Lower lobe of right lung (tissue), 2 donors: ENCODE data around the gene DAB2IP. TPM values are rescaled to one million over a fixed set of nuclear protein-coding genes. Genes with fewer than 3 reads are reported as not detected.

ENCODE experiments used
- ATAC-seq, 2 donors: fragments of 200-7000 bp; cut with Tn5 transposase; one replicate each; pipeline ENCODE4 v1.9.1; 2020 to 2022; ENCODE audit warnings: mild to moderate bottlenecking in 2 of 2, moderate library complexity in 2 of 2
- DNase-seq: peaks from one replicate; pipeline ENCODE4 v3.0.0-alpha.2; 2020
- H3K27ac ChIP-seq: fragments of 200-600 bp; one replicate; pipeline ENCODE4 v1.8.0; 2022
- H3K27me3 ChIP-seq: fragments of 200-600 bp; one replicate; pipeline ENCODE4 v1.8.0; 2022; ENCODE audit warnings: low read depth
- H3K36me3 ChIP-seq: fragments of 200-600 bp; one replicate; pipeline ENCODE4 v1.8.0; 2022; ENCODE audit warnings: mild to moderate bottlenecking
- H3K4me1 ChIP-seq: fragments of 200-600 bp; one replicate; pipeline ENCODE4 v1.8.0; 2022
- H3K4me3 ChIP-seq: fragments of 200-600 bp; one replicate; pipeline ENCODE4 v1.8.0; 2022; ENCODE audit warnings: mild to moderate bottlenecking
- H3K9me3 ChIP-seq: fragments of 200-600 bp; one replicate; pipeline ENCODE4 v1.8.0; 2022
- CTCF ChIP-seq: fragments of 200-600 bp; IDR thresholded peaks from one replicate; pipeline ENCODE4 v1.8.0; 2022; ENCODE audit warnings: antibody characterized with exemption, mild to moderate bottlenecking
- intact Hi-C: fragments of 100-400 bp; cut with DNase I; formaldehyde crosslinking; loops from one replicate; pipeline ENCODE4 v1.11.0; 2022
- total RNA-seq: library from RNA; stranded (reverse); fragmentation: NEBNext Ultra II Directional; extraction: Animal tissue kit (Norgen Biotek cat#: 25700); gene quantifications from one replicate; pipeline ENCODE4 v1.2.1, GENCODE V29; 2021
- donor health status: DM: no; HTN: yes; CAD: no; lungs with severe emphysema.

The DAB2IP gene
- total RNA-seq, 1 donor from 2014 or later = 54.1 TPM

- Histone ChIP-seq H3K27ac (no peak overlapping the region), H3K27me3 (no peaks in the 10 kb centered on the region), H3K4me3 (no peak overlapping the region), H3K36me3 (no peaks in the 10 kb centered on the region), H3K4me1 (peaks cover 90% of the 10 kb centered on the region), H3K9me3 (no peaks in the 10 kb centered on the region)
- DNase-seq = no peak
- intact Hi-C loops = no loop called here
- ATAC-seq = no peak
- TF ChIP-seq CTCF = no peak
Observed at GRCh38 chr9:121727295-121728020, 76.0 kb downstream of the DAB2IP start.

- DNase-seq (no peak), ATAC-seq (no peak)
- intact Hi-C loops = no loop called here
- Histone ChIP-seq H3K27ac (no peak overlapping the region), H3K36me3 (no peaks in the 10 kb centered on the region), H3K4me3 (no peak overlapping the region), H3K9me3 (no peaks in the 10 kb centered on the region), H3K27me3 (no peaks in the 10 kb centered on the region), H3K4me1 (peaks cover 90% of the 10 kb centered on the region)
- no peak for TF ChIP-seq CTCF
Observed at GRCh38 chr9:121728916-121729315, 77.5 kb downstream of the DAB2IP start.

- Histone ChIP-seq H3K27me3 (no peaks in the 10 kb centered on the region), H3K36me3 (no peaks in the 10 kb centered on the region), H3K4me3 (no peak overlapping the region), H3K4me1 (peaks cover 86% of the 10 kb centered on the region), H3K27ac (no peak overlapping the region), H3K9me3 (no peaks in the 10 kb centered on the region)
- ATAC-seq (no peak), DNase-seq (no peak)
- intact Hi-C loops = no loop called here
- no peak for TF ChIP-seq CTCF
Observed at GRCh38 chr9:121729769-121730562, 78.5 kb downstream of the DAB2IP start.

GRCh38 chr9:121731090-121731489 is 79.7 kb downstream of the DAB2IP start:
- ATAC-seq = no peak
- Histone ChIP-seq H3K27me3 (no peaks in the 10 kb centered on the region), H3K4me1 (peaks cover 87% of the 10 kb centered on the region), H3K4me3 (no peak overlapping the region), H3K36me3 (no peaks in the 10 kb centered on the region), H3K27ac (no peak overlapping the region), H3K9me3 (no peaks in the 10 kb centered on the region)
- TF ChIP-seq CTCF = no peak
- intact Hi-C loops = no loop called here
- DNase-seq = no peak

GRCh38 chr9:121731919-121732318 is 80.5 kb downstream of the DAB2IP start:
- H3K4me3 ChIP-seq = no peak overlapping the region
- H3K27ac ChIP-seq = peak overlapping the region; percentile 48
- H3K4me1 ChIP-seq = peaks cover 90% of the 10 kb centered on the region
- no peaks in the 10 kb centered on the region for H3K9me3 ChIP-seq
- TF ChIP-seq CTCF = no peak
- ATAC-seq (no peak), DNase-seq (no peak)
- H3K27me3 ChIP-seq = no peaks in the 10 kb centered on the region
- H3K36me3 ChIP-seq = no peaks in the 10 kb centered on the region
- intact Hi-C loops = no loop called here
